Cardiac fibroblast (primary cell): Measurements from ENCODE around the gene SPATA31D1.

Experiments
- DNase-seq, 2 donors: peaks; one replicate each; pipeline versions ENCODE4 v3.0.0 to v3.0.0-alpha.2; 2010; ENCODE audit warnings: low read depth in 2 of 2
- H3K4me3 ChIP-seq, 2 donors: replicated peaks in 1 of 2; 1 replicate in 1 of 2; 2 replicates in 1 of 2; pipeline ENCODE4 v1.5.1; 2011; ENCODE audit warnings: low read depth in 2 of 2, low read length in 2 of 2, mild to moderate bottlenecking in 2 of 2, moderate library complexity in 1 of 2
- CTCF ChIP-seq: IDR thresholded peaks from one replicate; pipeline ENCODE4 v1.5.1; 2011; ENCODE audit warnings: low read depth, mild to moderate bottlenecking, low read length, inconsistent platforms

Gene SPATA31D1

GRCh38 chr9:81986051-81986450, 2.5 kb upstream of the SPATA31D1 start:
- H3K4me3 ChIP-seq, result no peak overlapping the region
- TF ChIP-seq CTCF, result no peak
- DNase-seq, result no peak

GRCh38 chr9:81989700-81990099, 1.1 kb downstream of the SPATA31D1 start:
- DNase-seq, result no peak
- no peak for TF ChIP-seq CTCF
- H3K4me3 ChIP-seq, result no peak overlapping the region

DNA sequence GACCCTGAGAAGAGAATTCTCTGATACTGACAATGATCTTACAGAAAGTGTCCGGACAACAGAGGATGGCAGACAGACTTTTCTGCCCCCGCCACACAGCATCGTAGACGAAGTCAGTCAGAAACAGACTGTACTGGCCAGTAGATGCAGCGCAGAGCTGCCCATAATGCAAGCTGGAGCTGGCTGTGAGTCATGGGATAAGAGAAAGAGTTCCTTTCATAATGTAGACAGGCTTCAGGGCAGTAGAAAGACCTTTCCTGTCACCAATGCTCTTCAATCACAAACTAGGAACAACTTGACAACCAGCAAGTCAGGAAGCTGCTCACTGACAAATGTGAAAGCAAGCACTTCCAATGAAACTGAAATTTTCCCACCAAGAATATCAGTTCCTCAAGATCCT, 5.1 kb downstream of the SPATA31D1 start:
- no peak for TF ChIP-seq CTCF
- no peak for DNase-seq
- H3K4me3 ChIP-seq, result no peak overlapping the region

DNA sequence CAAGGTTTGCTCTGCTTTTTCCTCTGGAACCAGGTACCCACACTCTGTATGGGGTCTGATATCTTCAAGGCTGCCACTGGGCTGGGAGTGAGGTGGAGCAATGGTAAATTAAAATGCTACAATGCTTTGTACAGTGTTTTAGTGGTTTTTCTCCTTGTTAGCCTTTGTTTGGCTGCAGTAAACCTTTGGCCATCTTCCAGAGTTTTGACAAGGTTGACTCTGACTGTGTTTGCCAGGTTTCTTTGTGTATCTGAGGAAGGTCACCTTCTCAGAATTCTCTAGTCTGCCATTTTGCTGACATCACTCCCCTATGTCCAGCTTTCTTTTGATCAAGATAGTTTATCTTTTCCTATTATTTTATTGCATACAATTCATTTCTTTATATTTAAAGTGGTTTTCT, 11.2 kb downstream of the SPATA31D1 start:
- DNase-seq, result no peak
- H3K4me3 ChIP-seq, result no peak overlapping the region
- no peak for TF ChIP-seq CTCF

DNA sequence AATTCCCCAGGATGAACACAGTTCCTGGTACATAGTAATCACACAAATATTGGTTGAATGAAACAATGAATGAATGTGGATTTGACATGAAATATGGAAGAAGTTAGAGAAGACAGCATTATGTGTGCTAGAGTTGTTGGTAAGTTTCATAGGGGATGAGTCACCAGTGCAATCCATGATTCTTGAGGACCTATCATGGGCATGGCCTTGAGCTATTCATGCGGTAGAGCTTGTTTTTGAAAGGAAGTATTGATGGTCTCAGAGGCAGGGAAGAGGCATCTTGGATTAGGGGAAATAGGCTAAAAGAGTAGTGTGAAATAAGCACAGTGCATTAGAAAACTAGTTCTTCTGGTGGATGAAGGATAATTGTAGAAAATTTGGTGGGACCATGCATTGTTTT, 22.1 kb downstream of the SPATA31D1 start:
- H3K4me3 ChIP-seq, result no peak overlapping the region
- TF ChIP-seq CTCF, result no peak
- no peak for DNase-seq

DNA sequence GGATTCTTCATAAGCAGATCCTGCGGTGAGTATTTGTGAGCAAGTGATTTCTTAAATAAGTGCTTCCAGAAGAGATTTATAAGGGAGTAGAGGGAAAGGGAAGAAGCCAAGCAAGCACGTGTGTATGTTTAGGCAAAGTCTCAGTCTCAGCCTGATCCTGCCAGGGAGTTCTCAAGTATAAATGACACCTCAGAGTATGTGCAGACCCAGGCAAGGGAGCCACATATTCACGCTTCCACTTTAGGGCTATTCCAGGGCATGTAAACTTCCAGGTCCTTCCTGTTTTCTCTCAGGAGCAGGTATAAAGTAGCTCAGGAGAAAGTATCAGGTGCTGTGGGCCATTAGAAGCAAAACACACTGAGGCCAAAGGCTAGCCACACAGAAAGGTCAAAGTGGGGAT, 22.6 kb downstream of the SPATA31D1 start:
- TF ChIP-seq CTCF, result no peak
- no peak for DNase-seq
- H3K4me3 ChIP-seq, result no peak overlapping the region

DNA sequence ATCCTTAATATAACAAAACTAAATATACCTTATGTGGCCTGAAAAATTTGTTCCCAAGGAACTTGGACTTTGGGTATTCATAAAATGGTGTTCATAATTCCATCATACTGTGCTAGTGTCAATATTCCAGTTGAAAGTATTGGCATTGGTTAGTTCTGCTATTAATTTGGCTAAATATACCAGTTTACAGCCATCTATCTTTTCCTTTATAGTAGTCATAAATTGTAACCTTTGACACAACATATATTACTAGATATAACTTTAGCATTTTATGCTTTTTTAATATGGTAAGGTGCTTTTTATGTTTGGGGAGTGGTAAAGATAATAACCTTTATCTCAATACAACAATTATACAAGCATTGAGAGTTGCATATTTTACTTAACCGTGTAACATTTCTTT, 23.7 kb downstream of the SPATA31D1 start:
- no peak overlapping the region for H3K4me3 ChIP-seq
- no peak for TF ChIP-seq CTCF
- no peak for DNase-seq
